Measurements from ENCODE around the gene NT5C1A.

- TF ChIP-seq CTCF (IDR thresholded peaks at IDR 0.05) (no peak), CEBPB (IDR thresholded peaks at IDR 0.05) (no peak), POLR2A (IDR thresholded peaks at IDR 0.05; ENCODE audit: low read length) (no peak), HOXA7 (CRISPR knock-in tag; IDR thresholded peaks at IDR 0.05) (no peak), SMC3 (IDR thresholded peaks at IDR 0.05) (no peak), MAFK (IDR thresholded peaks at IDR 0.05; ENCODE audit: partially characterized antibody) (no peak)
These were observed 45.9 kb upstream of the NT5C1A start for GRCh38 chr1:39717809-39718208.
